22Rv1 (cell line): Measurements from ENCODE around the gene FGF18.

ENCODE experiments used
- CTCF ChIP-seq: fragments of 450-650 bp; IDR thresholded peaks from 2 replicates; pipeline ENCODE4 v1.5.1; 2017; ENCODE audit warnings: mild to moderate bottlenecking
- ZFX ChIP-seq: fragments of 450-650 bp; IDR thresholded peaks from 2 replicates; pipeline ENCODE4 v1.6.1; 2017; ENCODE audit warnings: antibody characterized with exemption, borderline replicate concordance

DNA sequence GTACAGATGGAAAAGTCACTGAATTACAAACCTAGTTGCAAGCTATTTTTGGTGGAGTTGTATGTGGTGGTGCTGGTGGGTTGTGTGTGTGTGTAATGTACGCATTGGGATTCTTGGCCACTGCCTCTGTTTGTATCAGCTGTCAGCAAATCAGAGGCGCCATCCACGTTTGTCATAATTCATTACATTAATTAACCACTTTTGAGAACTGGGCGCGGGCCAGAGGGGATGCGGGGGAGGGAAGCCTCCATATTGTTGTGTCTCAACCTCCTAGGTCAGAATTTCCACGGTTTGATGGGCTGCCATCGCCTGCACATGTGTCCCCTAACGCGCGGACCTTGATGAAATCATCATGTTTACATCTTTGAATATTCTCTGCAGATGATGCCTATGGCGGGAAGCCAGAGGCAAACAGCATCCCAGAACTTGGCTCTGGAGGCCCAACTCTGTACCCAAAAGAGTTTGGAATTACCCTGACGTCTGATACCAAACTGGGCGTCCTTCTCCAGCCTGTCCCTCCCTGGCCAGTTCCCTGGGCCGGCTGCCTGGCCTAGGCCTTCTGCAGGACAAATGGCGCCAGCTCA lies 54.9 kb downstream of the FGF18 start:
- TF ChIP-seq CTCF (no peak), ZFX (no peak)
